ENCODE data around the gene GALNT9.

DNA sequence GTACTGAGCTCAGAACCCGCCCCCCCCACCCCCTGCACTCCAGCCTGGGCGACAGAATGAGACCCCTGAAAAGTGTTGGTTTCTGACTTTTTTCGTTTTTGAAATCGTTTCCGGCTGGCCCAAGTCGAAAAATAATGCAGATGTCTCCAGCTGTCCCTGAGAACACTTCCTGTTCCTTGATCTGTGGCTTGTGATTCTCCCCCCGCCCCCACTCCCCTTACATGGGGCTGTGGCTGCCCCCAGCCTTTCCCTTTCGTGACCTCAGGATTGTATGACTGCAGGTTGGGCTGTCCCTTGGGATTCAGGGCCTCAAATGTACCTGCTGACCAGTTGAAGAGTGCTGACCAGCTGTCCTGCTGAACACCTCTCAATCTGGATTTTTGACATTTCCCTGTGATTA, 151.1 kb downstream of the GALNT9 start:
- TF ChIP-seq, protein P1, sequence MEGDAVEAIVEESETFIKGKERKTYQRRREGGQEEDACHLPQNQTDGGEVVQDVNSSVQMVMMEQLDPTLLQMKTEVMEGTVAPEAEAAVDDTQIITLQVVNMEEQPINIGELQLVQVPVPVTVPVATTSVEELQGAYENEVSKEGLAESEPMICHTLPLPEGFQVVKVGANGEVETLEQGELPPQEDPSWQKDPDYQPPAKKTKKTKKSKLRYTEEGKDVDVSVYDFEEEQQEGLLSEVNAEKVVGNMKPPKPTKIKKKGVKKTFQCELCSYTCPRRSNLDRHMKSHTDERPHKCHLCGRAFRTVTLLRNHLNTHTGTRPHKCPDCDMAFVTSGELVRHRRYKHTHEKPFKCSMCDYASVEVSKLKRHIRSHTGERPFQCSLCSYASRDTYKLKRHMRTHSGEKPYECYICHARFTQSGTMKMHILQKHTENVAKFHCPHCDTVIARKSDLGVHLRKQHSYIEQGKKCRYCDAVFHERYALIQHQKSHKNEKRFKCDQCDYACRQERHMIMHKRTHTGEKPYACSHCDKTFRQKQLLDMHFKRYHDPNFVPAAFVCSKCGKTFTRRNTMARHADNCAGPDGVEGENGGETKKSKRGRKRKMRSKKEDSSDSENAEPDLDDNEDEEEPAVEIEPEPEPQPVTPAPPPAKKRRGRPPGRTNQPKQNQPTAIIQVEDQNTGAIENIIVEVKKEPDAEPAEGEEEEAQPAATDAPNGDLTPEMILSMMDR (IDR thresholded peaks at IDR 0.05): no peak
- TF ChIP-seq POLR2A (IDR thresholded peaks at IDR 0.05; ENCODE audit: low read depth) (no peak), POLR2AphosphoS5 (IDR thresholded peaks at IDR 0.05) (no peak)
